ENCODE results near the gene MRPL58.

MRPL58 gene

DNA sequence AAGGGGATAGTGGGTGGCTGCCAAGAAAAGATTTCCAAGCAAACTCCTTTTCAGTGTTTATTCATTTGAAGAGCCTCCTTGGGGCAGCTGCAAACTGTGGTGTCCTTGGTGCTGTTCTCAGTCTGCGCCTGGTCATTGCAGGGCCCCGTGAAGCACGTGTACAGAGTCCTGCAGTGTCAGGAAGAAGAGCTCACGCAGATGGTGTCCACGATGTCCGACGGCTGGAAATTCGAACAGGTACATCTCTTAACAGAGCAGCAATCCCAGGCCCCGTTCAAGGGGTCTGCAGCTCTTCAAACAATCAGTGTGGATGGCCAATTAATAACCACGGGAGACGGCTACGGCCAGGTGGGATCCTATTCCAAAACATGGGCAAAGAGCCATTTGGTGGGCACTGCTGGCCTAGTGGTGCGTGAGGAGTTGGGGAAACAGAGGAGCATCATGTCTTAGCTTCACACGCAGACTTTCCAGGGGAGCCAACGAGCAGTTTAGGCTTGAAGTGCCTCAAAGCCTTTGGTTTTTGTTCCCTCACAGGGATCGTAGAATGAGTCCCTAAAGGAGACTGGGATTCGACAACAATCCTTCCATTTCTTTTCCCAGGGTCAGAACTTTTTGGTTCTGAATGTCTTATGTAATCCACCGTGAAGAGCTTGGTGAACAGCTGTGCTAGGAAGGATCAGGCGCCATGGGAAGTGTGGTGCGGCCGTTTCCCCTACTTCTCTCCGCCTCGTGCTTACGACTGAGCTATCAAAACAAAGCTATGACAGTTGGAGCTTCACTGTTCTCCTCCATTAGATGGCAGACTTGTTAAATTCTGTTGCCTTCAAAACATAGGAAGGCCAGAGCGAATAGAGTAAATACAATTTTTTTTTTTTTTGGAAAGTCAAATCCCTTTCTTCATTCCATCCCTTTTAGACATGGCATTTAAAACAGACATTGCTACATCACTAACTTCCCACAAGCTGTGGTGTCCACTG is 47.2 kb downstream of the MRPL58 start:
- no peak for TF ChIP-seq GATA1 (IDR thresholded peaks at IDR 0.05; ENCODE audit: low read depth, low read length)
- TF ChIP-seq POLR2A (IDR thresholded peaks at IDR 0.05; ENCODE audit: low read length) = no peak
- DNase-seq = peak; percentile 22 to 39

DNA sequence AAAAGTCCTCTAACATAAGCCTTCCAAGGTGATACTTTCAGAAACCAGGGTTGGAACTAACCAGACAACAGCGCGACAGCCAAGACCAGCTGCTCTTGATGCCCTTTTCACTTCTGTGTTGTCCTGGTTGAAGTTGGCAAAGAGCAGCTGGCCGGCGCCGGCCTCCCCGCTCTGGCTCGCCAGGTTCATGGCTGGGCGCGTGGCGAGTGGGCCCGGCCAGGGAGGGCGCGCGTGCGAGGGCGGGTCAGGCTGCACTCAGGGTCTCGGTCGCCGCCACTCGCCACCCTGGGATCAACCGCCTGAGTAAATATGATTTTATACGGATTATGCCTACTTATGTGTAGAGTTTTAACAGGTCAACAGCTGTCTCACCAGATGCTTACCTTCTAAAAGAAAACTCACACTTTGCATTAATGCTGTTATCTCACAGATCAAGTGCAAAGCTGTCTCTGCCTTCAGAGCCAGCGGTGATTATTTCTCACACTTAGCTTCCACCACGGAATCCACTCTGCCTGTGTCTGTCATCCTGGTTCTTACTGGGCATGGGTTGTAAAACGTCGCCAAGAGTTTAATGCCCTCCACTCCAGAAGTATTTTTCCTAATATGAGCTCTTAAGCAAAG is 48.1 kb downstream of the MRPL58 start:
- TF ChIP-seq GATA1 (IDR thresholded peaks at IDR 0.05; ENCODE audit: low read depth, low read length) = no peak
- no peak for TF ChIP-seq POLR2A (IDR thresholded peaks at IDR 0.05; ENCODE audit: low read length)

DNA sequence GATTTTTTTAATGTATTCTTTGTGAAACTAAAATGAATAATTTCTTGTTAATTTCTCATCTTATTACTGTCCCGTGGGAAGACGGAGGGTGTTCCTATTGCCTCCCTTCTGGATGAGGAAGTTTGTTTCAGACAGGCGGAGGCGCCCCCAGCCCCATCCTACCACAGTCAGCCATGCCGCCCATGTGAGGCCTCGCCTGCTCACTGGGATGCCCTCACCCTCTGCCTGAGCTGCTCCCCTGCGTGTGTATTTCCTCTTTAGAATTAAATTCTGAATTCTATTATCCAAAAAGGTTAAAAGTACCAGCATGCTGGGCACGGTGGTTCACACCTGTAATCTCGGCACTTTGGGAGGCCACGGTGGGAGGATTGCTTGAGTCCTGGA is 48.6 kb downstream of the MRPL58 start:
- TF ChIP-seq POLR2A (IDR thresholded peaks at IDR 0.05; ENCODE audit: low read length) (no peak), GATA1 (IDR thresholded peaks at IDR 0.05; ENCODE audit: low read depth, low read length) (no peak)
- DNase-seq = no peak

More for the DNA sequence above, 48.1 kb downstream of the MRPL58 start:
- no peak for DNase-seq

DNA sequence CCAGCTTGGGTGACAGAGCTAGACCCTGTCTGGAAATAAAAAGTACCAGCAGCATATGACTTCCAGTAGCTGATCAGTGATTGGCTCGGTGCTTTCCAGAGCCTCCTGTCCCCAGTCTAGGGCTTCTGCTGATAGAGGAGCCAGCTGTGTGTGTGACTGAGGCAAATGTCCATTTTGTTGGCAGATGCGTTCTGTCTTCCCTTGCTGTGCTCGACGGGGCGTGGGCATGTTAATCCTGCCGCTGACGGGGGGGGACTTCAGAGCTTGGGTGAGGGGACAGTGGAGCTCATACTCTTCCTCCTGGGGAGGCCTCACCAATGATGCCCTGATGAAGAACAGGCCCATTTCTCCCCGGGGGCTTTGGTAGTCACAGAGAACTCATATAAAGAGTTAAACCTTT is 49.1 kb downstream of the MRPL58 start:
- TF ChIP-seq GATA1 (IDR thresholded peaks at IDR 0.05; ENCODE audit: low read depth, low read length) = no peak
- no peak for TF ChIP-seq POLR2A (IDR thresholded peaks at IDR 0.05; ENCODE audit: low read length)
- no peak for DNase-seq

DNA sequence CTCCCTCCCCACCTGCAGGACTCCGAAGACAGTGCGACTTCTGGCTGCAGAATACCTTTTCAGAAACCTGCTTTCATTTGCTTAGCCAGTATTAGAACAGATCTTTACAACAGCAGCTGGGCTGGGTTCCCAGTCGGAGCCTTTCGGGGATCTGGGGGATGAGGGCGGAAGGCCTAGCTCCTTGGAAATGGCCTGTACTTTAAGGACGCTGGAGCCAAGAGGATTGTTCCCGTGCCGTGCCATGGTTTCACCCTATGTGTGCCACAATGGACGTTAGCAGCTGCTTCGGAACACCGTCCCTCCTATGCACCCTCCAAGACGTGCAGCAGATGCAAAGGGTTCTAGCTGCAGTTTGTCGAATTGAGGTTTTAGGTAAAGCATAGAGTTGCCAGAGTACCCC is 50.7 kb downstream of the MRPL58 start:
- DNase-seq = no peak

DNA sequence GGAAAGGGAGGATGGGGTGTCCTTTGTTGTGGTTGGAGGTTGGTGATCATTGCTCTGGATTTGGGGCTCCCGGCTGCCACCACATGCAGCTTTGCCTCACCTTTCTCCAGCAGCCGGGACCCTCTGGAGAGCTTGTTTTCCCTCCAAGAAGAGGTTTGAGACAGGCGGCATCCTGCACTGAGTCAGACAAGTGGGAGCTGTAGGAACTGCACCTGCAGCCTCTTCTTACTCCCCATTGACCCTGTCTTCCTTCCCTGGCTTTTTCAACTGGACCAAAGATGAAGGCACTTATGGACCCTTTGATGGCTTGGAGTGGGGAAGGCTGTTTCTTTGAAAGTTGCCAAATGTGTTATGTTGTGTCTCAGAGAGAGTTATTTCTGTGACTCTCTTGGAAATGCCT is 51.2 kb downstream of the MRPL58 start:
- TF ChIP-seq POLR2A (IDR thresholded peaks at IDR 0.05; ENCODE audit: low read length) (no peak), GATA1 (IDR thresholded peaks at IDR 0.05; ENCODE audit: low read depth, low read length) (no peak)
- DNase-seq = no peak

More for the DNA sequence above, 50.7 kb downstream of the MRPL58 start:
- no peak for TF ChIP-seq GATA1 (IDR thresholded peaks at IDR 0.05; ENCODE audit: low read depth, low read length)
- no peak for TF ChIP-seq POLR2A (IDR thresholded peaks at IDR 0.05; ENCODE audit: low read length)

DNA sequence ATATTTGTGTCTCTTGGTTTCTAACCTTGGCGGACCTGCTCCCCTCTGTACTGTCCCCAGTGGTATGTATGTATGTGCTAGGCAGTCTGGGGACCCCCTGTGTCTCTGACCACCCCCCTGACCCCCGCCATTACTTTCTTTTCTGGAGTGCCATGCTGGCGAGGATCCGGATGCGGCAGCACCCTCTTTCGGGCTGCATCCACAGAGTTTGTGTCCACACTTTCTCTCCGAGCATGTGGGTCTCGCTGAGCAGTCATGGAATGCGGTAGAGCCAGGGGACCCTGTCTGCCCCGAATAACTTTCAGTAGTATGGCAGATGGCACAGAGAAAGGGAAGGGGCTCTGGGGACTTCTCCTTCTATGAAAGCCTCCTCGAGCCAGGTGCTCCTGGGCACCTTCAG is 51.6 kb downstream of the MRPL58 start:
- TF ChIP-seq GATA1 (IDR thresholded peaks at IDR 0.05; ENCODE audit: low read depth, low read length) (no peak), POLR2A (IDR thresholded peaks at IDR 0.05; ENCODE audit: low read length) (no peak)
- no peak for DNase-seq

DNA sequence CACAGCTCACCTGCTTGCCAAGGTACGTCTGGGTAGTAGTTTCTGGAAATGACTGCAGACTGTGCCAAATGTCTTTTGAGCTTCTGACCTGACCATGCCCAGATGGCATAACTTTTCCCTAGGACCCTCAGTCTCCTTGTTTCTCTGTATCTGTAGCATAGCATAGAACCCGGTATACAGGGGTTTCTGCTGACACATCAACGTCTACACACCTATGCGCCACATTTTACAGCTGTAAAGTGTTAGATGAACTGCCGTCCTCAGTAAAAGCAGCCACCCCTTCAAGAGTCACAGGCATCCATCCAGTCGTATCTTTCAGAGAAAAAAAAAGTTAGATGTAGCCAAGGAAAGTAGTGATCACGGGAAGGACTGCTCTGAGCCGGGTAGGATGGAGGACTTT is 52.0 kb downstream of the MRPL58 start:
- DNase-seq = no peak
- TF ChIP-seq POLR2A (IDR thresholded peaks at IDR 0.05; ENCODE audit: low read length) (no peak), GATA1 (IDR thresholded peaks at IDR 0.05; ENCODE audit: low read depth, low read length) (no peak)

DNA sequence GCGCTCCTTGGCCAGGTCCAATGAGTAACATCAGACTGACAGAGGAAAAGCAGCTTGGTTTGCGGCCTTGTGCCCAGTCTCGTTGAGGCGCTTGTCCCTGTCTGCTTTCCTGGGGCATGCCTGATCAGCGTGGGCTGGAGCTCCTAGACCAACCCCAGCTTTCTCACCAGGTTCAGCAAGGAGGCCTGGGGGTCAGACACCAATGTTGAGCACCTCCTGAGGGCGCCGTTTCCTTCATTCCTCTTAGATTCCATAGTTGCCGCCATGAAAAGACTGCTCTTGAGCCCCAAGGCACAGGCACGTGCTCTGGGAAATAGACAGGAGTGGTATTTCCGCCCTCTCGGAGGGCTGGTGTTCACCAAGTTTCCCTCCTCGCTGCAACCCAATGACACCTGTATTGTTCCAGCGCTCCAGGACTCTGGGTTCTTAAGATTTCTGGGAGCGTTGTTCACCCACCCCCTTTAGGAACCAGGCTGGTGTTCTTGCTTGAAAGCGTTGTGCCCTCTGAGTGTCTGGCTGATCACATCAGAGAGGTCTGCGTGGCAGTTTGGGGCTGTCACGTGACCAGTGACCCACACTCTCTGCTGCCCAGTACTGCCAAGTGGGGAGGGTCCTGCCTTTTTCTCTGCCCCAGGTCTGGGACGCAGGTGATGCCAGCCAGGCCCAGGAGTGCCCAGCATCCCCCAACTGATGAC is 52.5 kb downstream of the MRPL58 start:
- no peak for DNase-seq
- TF ChIP-seq GATA1 (IDR thresholded peaks at IDR 0.05; ENCODE audit: low read depth, low read length) = no peak
- TF ChIP-seq POLR2A (IDR thresholded peaks at IDR 0.05; ENCODE audit: low read length) = no peak

DNA sequence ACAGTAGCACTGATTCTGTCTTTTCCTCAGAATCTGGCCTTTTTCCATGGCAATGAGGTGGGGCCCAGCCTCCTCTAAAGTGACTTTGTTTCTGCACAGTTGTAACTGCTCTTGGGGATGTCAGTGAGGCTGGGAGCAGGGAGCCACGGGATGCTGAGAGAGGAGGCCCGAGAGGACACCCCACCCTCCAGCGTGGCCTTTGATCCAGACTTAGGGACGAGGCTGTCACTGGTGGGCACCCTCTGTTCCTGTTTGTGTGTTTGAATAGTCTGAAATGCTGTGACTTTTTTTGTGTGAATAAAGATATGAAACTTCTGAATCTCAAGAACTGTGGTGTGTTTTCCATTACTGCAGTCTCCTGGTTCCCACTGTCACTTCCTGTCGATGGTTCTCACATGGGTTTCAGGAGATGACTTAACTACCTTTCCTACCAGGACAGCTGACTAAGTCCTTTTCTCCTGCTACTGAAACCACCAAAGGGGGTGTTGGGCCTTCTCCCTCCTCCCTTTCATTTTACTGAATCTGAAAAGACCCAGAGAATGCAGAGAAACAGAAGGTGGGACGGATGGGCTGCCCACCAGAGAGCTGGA is 53.2 kb downstream of the MRPL58 start:
- no peak for DNase-seq
- TF ChIP-seq GATA1 (IDR thresholded peaks at IDR 0.05; ENCODE audit: low read depth, low read length) (no peak), POLR2A (IDR thresholded peaks at IDR 0.05; ENCODE audit: low read length) (no peak)

DNA sequence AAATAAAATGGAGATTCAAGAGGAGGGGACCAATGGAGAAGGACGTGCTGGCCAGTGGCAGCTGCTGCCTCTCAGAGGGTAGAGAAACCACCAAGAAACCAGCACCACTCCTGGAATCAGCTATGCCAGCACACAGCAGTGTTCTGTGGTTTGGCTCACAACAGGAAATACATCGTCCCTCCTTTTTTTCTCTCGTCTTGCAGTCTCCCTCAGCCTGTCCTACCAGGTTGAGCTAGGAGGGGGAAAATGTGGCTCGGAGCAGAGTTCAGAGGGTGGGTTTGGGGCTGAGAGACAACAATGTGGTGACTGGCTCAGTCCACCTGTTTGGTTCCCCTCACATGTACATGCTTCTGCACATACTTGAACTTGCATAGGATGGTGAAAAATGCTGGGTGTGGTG is 55.4 kb downstream of the MRPL58 start:
- TF ChIP-seq POLR2A (IDR thresholded peaks at IDR 0.05; ENCODE audit: low read length) = no peak
- no peak for TF ChIP-seq GATA1 (IDR thresholded peaks at IDR 0.05; ENCODE audit: low read depth, low read length)
- no peak for DNase-seq

DNA sequence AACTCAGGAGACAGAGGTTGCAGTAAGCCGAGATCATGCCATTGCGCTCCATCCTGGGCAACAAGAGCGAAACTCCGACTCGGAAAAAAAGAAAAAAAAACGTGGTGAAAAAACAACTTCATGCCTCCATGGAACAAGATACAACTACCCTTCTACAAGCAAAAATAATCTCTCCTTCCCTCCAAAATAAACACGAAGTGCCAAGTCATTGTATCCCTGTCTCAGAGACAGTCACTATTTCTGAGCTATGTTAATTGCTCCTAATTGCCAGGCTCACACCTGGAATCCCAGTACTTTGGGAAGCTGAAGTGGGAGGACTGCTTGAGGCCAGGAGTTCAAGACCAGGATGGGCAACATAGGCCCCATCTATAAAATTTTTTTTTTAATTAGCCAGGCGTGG is 56.3 kb downstream of the MRPL58 start:
- TF ChIP-seq POLR2A (IDR thresholded peaks at IDR 0.05; ENCODE audit: low read length) = no peak
- TF ChIP-seq GATA1 (IDR thresholded peaks at IDR 0.05; ENCODE audit: low read depth, low read length) = no peak
- DNase-seq = no peak

DNA sequence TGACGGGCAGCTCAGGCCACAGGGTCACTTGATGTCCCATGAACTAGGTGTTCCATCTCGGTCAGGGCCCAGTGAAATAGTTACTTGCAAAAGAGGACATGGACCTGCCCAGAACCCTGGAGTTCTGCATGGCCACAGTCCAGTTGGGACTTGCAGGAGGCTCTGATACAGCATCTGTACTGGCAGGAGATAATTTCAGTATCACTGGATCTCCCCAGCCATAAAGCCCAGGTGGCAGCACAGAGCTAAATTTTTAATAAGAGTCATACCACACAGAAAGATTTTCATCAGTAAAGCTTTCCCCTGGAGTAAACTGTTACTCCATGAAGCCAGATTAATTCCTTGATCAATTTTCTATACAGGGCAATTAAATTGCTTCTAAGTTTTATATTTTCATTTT is 57.3 kb downstream of the MRPL58 start:
- no peak for DNase-seq
- no peak for TF ChIP-seq POLR2A (IDR thresholded peaks at IDR 0.05; ENCODE audit: low read length)
- TF ChIP-seq GATA1 (IDR thresholded peaks at IDR 0.05; ENCODE audit: low read depth, low read length) = no peak
